Stimulated activated CD4-positive, alpha-beta T cell treated with anti-CD3 and anti-CD28 coated beads, Interleukin-15, amount 100 ng/mL, for 24 hours (primary cell): Measurements from ENCODE around the gene MINK1.

Experiments used
- DNase-seq: peaks from one replicate; pipeline ENCODE4 v3.0.0-alpha.2; 2020

MINK1 gene

DNA sequence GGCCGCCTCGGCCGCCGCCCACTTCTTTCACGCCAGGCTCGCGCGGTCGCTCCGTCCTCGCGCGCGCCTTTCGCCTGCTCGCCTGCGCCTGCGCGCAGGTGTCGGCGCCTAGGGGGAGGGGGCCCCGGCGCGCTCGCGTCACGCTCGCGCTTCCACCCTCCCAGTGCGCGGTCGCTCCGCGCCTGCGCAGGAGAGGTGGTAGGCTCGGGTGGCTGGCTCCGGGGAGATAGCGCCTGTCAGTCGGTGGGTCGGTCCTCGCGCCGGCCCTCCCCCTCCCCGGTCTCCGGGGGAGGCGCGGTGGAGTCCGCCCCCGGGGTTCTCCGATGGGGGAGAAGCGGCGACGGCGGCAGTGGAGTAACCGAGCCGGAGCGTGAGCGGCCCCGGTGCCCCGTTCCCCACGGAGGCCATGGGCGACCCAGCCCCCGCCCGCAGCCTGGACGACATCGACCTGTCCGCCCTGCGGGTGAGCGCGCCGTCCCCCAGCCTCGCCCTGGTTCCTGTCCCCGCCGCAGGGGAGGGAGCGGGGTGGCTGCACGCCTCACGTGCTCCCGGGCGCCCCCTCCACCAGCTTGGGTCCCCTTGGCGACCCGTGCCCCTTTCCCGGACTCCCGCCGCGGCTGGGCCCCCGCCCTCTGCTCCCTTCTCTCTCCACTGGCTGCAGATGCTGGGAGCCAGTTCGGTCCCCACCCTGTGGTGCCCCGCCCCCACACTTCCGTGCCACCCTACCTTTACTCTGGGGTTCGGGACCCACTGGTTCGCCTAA is at the start of gene MINK1:
Gene MINK1 (plus strand): TSS at position 163 of the 763 bp plus-strand sequence. CDS start 244 bp downstream, at position 407.
- DNase-seq = peak; percentile 90

DNA sequence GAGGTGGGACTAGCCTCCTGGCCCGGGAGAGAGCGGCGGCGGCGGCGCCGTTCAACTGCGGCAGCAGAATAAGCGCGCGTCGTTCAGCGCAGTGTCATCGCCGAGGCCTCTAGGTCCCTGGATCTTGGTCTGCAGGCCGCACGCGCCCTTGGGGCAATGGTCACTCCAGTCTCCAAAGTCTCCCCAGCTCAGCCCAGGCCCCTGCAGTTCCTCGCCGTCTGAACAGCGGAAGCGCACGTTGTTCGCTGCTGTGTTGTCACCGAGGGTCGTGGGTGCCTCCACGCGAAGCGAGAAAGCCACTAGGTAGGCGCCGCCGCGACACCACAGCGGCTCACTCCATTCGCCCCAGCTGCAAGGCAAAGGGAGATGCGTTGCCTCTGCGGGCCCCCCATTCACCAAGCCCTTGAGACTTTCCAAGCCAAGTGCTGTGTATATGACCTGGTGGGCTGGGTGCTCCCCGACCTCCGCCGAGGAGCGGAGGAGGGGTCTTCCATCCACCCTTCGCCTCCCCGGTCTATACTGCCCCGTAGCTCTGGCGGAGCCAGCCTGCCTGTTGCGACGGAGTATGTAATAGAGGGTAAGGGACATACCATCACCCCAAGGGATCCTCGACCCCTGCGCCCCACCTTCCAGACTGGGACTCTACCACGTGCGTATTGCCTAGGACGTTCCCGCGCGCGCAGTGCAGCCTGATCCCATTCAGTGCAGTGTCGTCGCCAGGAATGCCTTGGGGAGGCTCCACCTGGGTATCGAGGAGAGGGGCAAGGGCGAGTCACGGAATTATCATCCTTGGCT is 47.6 kb upstream of the MINK1 start:
- peak; percentile 29 for DNase-seq

DNA sequence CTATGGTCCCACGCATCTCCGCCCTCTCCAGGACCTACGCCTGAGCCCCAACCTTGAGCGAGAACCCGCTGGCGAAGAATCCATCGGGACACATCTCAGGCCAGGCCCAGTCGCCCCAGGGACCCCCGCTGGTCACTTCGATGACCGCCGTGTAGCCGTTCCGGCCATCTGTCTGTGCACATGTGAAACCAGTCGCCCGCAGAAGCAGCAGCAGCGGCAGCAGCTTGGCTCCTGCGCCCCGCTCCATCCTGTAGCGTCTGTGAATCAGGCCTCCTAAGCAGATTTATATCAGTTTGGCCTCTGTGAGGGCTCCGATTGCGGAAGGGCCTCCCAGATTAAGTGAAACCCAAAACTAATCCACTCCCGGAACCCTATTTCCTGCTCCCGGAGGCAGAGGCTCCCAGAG is 47.0 kb upstream of the MINK1 start, which contains the start of gene VMO1:
Gene VMO1 (minus strand): TSS at position 259 of the 406 bp plus-strand sequence. CDS start 12 bp downstream, at position 247.
- DNase-seq = peak; percentile 29

DNA sequence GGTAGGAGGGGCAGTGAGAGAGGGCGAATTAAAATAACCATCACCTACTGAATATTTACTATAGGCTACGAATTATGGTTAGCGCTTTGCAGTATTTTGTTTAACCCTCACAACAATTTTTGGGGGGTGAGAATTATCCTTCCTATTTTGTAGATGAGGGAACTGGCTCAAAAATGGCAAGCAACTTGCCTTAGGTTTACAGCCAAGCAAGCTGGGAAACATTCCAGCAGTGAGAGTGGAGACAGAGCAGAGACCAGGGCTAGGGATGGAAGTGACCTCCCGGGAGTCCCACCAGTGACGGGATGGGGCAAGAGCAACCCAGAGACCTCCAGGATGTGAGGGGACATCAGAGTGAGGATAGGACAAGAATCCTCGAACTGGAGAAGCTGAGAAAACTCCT is 46.6 kb upstream of the MINK1 start:
- DNase-seq = no peak

DNA sequence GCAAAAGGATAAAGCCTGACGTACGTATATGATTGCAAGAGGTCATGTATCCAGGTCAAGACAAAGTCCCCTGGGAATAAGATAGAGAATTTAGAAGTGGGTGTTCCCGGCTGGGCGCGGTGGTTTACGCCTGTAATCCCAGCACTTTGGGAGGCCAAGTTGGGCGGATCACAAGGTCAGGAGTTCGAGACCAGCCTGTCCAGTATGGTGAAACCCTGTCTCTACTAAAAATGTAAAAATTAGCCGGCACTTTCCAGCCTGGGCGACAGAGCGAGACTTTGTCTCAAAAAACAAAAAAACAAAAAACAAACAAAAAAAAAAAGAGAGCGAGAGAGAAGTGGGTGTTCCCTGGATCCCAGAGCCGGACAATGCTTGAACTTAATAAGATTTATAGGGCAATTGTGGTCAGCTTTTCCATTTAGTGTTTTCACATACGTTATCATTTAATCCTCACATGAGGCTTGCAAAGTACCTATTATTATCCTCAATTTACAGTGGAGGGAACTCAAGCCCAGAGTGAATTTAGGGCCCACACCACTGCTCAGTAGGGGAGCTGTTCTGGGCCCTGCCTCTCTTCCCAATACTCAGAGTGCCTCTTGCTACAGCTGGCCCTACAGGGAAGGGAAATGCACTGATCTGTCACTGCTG is 44.9 kb upstream of the MINK1 start:
- DNase-seq = no peak

DNA sequence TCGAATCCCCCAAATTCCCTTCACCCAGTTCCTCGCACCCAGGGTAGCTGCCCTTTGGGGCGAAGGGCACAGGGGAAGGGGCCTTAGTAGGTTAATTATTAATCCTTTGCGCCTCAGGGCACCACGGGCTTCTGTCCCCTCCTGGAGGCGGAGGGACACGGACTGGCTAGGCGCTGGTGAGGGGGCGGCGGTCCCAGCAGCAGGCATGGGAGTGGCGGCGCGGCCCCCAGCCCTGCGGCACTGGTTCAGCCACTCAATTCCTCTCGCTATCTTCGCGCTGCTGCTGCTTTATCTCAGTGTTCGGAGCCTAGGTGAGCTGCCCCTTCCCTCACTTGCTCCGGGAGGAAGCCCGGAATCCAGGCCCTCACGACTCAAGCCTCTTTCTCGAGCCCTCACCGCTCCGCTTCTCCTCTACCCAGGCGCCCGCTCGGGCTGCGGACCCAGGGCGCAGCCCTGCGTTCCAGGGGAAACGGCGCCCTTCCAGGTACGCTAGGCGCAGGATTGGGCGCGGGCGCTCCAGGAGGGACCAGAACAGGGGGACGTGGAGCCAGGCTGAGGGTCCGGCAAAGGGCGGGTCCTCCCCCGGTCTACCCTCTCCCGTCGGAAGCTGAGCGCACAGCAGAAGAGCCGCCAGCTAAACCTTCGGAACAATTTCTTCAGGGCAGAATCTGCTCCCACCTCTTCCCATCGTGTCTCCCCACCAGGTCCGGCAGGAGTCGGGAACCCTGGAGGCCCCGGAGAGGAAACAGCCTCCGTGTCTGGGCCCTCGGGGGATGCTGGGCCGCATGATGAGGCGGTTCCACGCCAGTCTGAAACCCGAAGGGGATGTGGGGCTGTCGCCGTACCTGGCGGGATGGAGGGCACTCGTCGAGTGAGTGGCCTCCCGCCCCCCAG is 44.1 kb upstream of the MINK1 start, which contains the start of gene GLTPD2:
Gene GLTPD2 (plus strand): TSS at position 158 of the 894 bp plus-strand sequence. CDS start 48 bp downstream, at position 206.
- DNase-seq = no peak

DNA sequence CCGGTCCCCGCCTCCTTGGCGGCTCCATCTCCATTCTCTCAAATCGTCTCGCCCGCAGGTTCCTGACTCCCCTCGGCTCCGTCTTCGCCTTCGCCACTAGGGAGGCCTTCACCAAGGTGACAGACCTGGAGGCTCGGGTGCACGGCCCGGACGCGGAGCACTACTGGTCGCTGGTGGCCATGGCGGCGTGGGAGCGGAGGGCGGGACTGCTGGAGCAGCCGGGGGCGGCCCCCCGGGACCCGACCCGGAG is 43.5 kb upstream of the MINK1 start:
- DNase-seq = no peak

DNA sequence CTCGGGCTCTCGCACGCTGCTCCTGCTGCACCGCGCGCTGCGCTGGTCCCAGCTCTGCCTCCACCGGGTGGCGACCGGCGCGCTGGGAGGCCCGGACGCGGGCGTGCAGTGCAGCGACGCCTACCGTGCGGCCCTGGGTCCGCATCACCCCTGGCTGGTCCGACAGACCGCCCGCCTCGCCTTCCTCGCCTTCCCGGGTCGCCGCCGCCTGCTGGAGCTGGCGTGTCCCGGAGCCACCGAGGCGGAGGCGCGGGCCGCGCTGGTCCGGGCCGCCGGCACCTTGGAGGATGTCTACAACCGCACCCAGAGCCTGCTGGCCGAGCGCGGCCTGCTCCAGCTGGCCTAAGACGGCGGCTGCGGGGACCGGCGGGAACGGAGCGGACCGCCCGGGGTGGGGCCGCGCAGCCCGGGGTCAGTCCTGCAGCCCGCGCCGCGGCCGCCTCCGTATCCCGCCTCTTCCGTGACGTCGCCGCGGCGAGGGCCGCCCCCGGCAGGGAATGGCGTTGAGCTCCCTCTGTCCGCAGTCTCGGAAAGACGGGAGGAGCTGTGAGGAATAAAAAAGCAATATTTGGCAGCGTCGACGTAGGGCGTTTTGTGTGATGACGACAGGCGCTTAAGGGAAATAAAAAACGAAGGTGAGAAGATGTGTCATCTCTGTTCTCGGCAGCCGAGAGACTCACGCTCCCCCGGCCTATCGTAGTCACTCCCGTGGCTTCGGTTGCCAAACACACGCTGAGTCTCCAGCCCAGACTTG is 43.0 kb upstream of the MINK1 start:
- DNase-seq = peak; percentile 88

DNA sequence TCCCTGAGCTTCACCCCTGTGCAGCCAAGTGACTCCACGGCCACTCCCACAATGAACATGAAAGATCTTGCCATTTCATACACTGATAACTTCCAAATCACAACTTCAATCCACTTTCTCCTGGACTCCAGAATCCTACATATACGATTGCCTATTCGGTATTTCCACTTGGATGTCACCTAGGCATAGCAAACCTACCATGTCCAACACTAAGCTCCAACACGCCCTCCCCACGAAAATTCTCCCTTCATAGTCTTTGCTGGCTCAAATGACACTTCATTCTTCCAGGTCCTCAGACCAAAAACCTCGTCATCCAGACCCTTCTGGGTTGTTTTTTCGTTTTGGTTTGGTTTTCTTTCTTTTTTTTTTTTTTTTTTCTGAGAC is 42.4 kb upstream of the MINK1 start:
- no peak for DNase-seq

DNA sequence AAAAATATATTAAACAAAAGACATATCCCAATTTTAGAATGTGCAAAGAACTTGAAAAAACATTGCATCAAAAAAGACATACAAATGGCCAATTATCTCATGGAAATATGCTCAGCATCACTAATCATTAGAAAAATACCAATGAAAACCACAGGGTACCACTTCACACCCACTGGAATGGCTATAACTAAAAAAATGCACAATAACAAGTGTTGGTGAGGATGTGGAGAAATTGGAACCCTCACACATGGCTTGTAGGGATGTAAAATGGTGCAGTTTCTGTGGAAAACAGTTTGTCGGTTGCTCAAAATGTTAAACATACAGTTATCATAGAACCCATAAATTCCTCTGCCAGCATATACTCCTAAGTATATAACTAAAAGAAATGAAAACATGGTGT is 38.0 kb upstream of the MINK1 start:
- DNase-seq = no peak

DNA sequence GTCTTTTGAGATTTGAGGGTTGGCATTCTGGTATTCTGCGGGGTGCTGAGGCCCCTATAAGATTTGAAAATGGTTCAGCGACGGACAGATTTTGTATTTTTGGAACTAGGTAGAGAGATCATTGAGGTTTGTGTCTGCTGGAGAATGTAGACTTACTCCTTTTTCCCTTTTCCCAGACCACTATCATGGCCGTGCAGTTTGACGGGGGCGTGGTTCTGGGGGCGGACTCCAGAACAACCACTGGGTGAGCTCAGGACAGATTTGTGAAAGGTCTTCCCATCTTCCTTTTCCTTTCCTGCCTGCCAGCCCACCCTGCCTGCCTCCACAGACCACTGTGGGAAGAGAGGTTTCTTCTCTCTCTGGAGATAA is 36.6 kb upstream of the MINK1 start:
- DNase-seq = peak; percentile 70

DNA sequence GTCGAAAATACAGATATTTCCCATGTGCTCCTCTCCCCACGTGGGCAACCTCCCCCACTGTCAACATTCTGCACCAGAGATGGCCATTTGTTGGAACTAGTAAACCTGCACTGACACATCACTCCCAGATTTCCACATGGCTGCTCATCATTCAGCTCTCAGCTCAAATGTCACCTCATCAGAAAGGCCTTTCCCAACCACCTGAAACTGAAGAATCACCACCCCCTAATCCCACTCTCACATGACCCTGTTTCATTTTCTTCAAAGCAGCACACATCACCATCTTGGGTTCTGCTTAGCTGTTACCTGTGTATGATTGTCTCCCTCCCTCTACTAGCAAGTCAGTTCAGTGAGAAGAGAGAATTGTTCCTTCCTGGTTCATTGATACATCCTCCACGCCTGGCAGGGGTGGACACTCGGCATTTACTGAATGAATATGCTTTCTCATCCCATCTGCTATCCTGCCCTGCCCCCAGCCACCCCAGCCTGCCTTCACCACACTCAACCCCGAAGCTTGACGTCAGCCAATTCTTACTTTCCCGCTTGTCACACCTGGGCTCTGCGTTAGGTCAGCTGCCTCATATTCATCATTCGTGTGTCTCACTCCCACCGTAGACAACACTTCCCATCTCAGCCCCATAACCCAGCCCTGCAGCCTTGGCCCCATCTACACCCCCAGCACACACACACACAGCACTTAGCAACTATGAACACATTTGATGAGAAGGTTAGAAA is 32.5 kb upstream of the MINK1 start:
- no peak for DNase-seq

DNA sequence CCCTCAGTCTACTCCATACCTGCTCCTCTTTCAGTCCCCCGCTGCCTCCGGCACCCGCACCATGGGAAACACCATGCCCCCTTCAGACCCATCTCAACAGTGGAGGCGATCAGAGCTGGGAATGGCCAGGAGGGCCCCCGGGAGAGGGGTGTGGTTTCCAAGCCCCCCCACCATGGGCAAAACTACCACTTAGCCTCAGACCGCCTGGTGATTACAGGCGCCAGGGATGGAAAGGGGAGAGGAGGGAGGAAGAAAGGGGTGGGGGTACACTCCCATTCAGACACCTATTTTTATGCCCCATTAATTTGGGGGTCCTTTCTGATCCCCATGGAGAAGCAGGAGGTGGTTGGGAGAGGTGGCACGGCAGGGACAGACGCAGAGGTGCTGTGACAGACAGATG is 30.9 kb upstream of the MINK1 start, which contains the start of gene C17orf114:
Gene C17orf114 (minus strand): TSS at position 101 of the 400 bp plus-strand sequence.
- no peak for DNase-seq

DNA sequence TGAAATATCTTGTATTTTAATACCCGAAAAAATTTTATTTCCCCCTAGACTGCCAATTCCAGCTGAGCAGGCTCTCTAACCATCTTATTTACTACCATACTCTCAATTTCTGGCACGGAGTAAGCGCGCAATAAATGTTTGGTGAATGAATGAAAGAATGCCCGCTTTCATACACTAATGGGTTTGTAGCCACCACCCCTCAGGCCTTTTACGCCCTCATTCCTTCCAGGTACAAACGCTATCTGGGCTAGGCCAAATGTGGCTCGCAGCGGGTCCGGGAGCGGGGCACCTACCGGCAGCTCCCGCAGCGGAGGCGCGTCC is 26.7 kb upstream of the MINK1 start:
- no peak for DNase-seq

DNA sequence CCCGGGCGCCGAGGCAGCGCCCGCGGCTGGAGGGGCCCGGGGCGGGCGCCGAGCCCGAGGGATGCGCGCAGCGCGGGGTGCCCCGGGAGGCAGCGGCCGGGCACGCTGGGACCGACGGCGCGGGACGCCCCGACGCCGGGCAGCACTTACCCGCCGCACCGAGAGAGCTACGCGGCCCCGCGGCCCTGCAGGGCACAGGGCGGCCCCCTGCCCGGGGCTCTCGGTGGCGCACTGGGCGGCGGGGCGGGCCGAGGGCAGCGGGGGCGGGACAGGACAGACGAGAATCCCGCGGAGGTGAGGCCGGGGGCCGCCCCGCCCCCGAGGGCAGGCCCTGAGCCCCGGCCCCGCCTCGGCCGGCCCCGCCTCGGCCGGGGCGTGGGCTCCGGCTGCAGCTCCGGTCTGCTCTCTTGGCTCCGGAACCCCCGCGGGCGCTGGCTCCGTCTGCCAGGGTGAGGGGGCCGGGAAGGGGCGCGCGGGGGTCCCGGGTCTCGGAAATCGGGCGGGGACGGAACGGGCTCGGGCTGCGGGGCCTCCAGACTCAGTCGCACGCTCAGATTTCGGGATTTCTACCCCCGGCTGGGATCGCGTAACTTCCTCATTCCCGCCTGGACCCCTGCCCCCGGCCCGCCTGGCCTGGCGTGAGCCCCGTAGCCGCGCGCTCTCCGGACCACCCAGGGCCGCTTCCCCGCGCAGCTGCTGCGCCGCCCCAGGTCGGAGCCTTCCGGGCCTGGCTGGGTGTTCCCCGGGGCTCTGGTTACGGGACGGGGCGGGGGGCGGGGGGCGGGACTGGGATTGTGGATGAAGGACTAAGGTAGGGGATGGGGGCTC is 26.1 kb upstream of the MINK1 start, which contains the start of gene PLD2:
Gene PLD2 (plus strand): TSS at position 376 of the 828 bp plus-strand sequence. CDS start 621 bp downstream, outside the sequence.
- DNase-seq = peak; percentile 94

DNA sequence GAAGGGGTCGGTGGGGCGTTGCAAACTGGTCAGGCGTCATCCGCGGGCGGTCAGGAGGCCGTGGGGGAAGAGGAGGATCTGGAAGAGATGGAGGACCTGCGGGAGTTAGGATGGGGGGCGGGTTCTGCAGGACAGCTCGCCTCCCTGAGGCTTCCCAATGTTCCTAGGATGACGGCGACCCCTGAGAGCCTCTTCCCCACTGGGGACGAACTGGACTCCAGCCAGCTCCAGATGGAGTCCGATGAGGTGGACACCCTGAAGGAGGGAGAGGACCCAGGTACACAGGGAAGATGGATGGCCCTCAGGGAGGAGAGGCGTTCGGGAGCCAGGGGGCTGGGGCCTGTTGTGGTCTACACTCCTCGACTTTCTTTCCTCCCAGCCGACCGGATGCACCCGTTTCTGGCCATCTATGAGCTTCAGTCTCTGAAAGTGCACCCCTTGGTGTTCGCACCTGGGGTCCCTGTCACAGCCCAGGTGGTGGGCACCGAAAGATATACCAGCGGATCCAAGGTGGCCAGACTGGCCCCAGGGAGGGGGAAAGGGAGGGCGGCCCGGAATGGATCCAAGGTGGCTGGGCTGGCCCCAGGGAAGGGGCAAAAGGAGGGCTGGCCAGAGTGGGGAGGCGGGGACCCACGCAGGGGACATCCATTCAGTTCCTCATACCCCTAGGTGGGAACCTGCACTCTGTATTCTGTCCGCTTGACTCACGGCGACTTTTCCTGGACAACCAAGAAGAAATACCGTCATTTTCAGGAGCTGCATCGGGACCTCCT is 25.3 kb upstream of the MINK1 start:
- DNase-seq = no peak

DNA sequence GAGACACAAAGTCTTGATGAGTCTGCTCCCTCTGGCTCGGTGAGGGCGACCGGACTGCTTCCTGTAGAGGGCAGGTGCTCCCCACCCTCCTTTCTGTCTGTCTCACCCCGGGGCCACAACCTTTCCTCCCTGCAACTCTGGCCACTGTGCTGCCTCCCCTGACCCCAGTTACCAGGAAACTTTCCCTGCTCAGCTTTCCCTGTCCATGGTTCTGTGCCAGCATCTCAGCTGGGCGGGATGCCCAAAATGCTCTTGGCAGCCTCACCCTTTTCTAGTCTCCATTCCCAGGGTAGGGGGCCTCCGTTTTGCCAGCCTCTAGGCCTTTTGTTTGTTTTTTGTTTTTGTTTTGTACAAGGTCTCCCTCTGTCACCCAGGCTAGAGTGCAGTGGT is 24.8 kb upstream of the MINK1 start:
- no peak for DNase-seq

DNA sequence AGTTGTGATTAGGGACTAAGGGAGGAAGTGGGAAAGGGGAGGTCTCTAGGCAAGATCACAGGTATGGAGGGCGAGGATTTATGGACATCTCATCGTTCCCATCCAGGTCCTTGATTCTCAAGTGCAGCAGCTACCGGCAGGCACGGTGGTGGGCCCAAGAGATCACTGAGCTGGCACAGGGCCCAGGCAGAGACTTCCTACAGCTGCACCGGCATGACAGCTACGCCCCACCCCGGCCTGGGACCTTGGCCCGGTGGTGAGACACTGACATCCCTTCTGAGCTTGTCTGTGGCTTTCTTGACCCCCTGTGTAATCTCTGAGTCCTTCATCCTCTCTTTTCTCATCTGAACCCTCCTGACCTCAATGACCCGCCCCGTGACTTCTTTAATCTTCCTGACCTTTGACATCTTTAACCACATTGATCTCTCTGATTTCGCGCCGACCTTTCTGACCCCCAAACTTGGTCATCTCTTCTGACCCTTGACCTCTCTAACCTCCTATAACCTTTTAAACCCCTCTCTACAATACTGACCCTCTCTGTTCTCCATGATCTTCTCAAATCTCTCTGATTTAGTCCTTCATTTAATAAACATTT is 22.3 kb upstream of the MINK1 start:
- no peak for DNase-seq

DNA sequence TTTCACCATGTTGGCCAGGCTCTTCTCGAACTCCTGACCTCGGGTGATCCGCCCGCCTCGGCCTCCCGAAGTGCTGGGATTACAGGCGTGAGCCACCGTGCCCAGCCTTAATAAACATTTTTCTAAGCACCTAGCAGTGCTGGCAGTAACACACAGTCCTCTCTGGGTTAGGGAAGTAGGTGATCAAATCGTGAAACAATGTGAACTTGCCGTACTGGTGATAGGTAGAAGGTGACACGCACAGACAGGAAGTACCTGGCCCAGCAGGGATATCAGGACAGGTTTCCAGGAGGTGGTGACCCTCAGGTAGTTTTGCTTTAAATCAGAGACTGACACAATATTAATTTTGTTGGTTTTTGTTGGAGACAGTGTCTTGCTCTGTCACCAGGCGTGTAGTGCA is 21.7 kb upstream of the MINK1 start:
- no peak for DNase-seq
